Body of pancreas (tissue), 4 donors: Measurements from ENCODE around the gene LRRTM1.

ENCODE experiments used
- POLR2A ChIP-seq, 3 donors: fragments of 450-650 bp; IDR thresholded peaks; one replicate each; pipeline ENCODE4 v1.6.1; 2016; ENCODE audit warnings: antibody characterized with exemption in 3 of 3, mild to moderate bottlenecking in 2 of 3
- TF ChIP-seq, protein P1 (sequence below), 7 experiments: fragments of 450-650 bp in 4 of 7; fragments of 200-600 bp in 3 of 7; sonication (generic) in 3 of 7; IDR thresholded peaks; one replicate each; pipeline ENCODE4 v1.5.1; 2016 to 2019; ENCODE audit warnings: antibody characterized with exemption in 7 of 7

DNA sequence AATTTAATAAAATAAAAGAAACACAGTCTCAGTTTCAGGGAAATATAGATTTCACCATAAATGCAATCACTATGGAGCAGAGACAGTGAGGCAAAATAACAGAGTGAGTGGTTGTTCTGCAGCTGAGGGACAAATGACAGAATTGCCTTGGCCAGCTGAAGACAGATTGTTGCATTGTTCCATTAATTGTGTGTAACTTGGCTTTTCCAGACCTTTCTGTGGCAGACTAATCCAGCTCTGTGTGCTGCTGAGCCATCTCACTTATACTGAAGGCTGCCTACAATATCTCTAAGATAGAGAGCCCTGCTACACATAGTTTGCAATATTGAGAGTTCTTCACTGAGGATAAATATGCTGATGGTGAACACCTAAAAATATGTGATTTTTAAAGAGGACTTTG is 11.5 kb downstream of the LRRTM1 start:
- no peak for TF ChIP-seq POLR2A (IDR thresholded peaks at IDR 0.05)
- TF ChIP-seq, protein P1, sequence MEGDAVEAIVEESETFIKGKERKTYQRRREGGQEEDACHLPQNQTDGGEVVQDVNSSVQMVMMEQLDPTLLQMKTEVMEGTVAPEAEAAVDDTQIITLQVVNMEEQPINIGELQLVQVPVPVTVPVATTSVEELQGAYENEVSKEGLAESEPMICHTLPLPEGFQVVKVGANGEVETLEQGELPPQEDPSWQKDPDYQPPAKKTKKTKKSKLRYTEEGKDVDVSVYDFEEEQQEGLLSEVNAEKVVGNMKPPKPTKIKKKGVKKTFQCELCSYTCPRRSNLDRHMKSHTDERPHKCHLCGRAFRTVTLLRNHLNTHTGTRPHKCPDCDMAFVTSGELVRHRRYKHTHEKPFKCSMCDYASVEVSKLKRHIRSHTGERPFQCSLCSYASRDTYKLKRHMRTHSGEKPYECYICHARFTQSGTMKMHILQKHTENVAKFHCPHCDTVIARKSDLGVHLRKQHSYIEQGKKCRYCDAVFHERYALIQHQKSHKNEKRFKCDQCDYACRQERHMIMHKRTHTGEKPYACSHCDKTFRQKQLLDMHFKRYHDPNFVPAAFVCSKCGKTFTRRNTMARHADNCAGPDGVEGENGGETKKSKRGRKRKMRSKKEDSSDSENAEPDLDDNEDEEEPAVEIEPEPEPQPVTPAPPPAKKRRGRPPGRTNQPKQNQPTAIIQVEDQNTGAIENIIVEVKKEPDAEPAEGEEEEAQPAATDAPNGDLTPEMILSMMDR (IDR thresholded peaks at IDR 0.05), result no peak
